Measurements from ENCODE around the gene SPATA19.

GRCh38 chr11:133794205-133794604, 51.1 kb downstream of the SPATA19 start:
- TF ChIP-seq ZNF143 (CRISPR knock-in tag; IDR thresholded peaks at IDR 0.05) (no peak), PPARG (CRISPR knock-in tag; conservative IDR thresholded peaks at IDR 0.05) (no peak), TBL1XR1 (IDR thresholded peaks at IDR 0.05; ENCODE audit: borderline replicate concordance, low read length, partially characterized antibody) (no peak), MTA1 (CRISPR knock-in tag; IDR thresholded peaks at IDR 0.05; ENCODE audit: borderline replicate concordance) (no peak), EZH2 (conservative IDR thresholded peaks at IDR 0.05; ENCODE audit: low read depth, low read length) (no peak), SP2 (CRISPR knock-in tag; IDR thresholded peaks at IDR 0.05) (no peak)

All from HepG2 (cell line).